ENCODE measurements around the gene INAFM2. TPM values are rescaled to one million over a fixed set of nuclear protein-coding genes. Genes with fewer than 3 reads are reported as not detected.

The INAFM2 gene
- total RNA-seq, 4 donors from 2014 or later = 39.0 to 41.3 (median 40.7) TPM

DNA sequence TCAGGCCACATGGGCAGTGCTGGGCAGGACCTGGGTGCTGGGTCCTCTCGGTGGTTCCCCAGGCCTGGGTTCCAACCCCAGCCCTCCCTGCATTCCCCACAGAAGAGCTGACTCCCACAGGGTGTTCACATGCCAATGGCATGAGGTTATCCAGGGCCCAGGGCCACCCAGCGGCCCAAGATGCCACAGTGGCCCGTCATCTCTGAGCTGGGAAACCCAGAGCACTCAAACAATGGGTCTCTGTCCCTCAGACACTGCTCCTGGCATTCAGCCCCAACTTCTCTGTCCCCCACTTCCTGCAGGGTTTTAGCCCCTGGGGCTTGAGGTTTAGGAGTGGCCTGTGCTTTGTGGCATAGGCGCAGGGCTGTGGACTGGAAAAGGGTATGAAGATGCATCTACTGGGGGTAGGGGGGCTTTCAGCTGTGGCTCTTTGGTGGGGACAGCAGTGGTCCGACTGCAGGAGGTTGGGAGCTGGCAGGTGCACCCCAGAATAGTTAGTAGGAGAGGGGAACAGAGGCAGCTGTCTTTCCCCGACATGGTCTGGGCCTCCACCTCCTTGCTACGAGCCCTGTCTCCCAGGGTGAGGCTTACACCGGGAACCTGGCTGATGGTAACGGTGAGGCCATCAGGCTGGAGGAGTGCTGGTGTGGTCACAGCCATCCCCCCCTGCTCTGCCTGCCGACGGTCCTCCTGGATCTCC, 15.6 kb downstream of the INAFM2 start:
- Histone ChIP-seq H3K9me3 (no peaks in the 10 kb centered on the region), H3K4me3 (peak overlapping the region; percentile 56 to 65 (median 64)), H3K27me3 (no peaks in the 10 kb centered on the region), H3K27ac (replicated peaks in 1 of 4) (peak overlapping the region; percentile 96 to 98 (median 98)), H3K36me3 (peaks cover 8 to 36% (median 26%) of the 10 kb centered on the region in 4 donors), H3K4me1 (peaks cover 94 to 100% (median 98%) of the 10 kb centered on the region in 4 donors)
- 62% methylated on average over 7 of the region's 11 CpGs for WGBS
- TF ChIP-seq, protein P1, sequence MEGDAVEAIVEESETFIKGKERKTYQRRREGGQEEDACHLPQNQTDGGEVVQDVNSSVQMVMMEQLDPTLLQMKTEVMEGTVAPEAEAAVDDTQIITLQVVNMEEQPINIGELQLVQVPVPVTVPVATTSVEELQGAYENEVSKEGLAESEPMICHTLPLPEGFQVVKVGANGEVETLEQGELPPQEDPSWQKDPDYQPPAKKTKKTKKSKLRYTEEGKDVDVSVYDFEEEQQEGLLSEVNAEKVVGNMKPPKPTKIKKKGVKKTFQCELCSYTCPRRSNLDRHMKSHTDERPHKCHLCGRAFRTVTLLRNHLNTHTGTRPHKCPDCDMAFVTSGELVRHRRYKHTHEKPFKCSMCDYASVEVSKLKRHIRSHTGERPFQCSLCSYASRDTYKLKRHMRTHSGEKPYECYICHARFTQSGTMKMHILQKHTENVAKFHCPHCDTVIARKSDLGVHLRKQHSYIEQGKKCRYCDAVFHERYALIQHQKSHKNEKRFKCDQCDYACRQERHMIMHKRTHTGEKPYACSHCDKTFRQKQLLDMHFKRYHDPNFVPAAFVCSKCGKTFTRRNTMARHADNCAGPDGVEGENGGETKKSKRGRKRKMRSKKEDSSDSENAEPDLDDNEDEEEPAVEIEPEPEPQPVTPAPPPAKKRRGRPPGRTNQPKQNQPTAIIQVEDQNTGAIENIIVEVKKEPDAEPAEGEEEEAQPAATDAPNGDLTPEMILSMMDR (IDR thresholded peaks at IDR 0.05) = no peak
- TF ChIP-seq POLR2A (IDR thresholded peaks at IDR 0.05; ENCODE audit: low read depth) (no peak), POLR2AphosphoS5 (IDR thresholded peaks at IDR 0.05) (peak; percentile 68 to 92), EP300 (IDR thresholded peaks at IDR 0.05) (no peak)
- no peak for DNase-seq (ENCODE audit: extremely low spot score)
- intact Hi-C loops (cut with DNase I) = loop anchor here (2.0 kb wide), 1 partner anchor 16 kb away; the partner anchor contains the start of gene INAFM2

DNA sequence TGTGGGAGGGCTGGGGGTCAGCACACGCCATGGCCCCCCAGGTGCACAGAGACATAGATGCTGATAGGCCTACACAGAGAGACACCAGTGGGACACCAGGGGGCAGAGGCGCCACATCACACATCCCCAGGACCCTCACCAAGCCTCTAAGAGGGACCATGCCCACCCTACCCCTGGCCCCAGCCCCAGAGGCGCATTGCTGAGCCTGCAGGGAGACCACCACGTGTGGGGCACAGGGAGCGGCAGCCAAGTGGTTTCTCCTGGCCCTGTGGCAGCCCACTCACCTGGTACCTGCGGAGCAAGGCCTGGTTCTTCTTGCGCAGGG, 16.1 kb downstream of the INAFM2 start:
- intact Hi-C loops (cut with DNase I) = loop anchor here (2.0 kb wide), 1 partner anchor 17 kb away; the partner anchor contains the start of gene INAFM2
- WGBS = 45% methylated on average over 2 of the region's 7 CpGs
- Histone ChIP-seq H3K27ac (replicated peaks in 1 of 4) (peak overlapping the region; percentile 96 to 98 (median 98)), H3K27me3 (no peaks in the 10 kb centered on the region), H3K4me3 (peak overlapping the region; percentile 56 to 65 (median 64)), H3K4me1 (peaks cover 94 to 100% (median 98%) of the 10 kb centered on the region in 4 donors), H3K36me3 (peaks cover 8 to 36% (median 26%) of the 10 kb centered on the region in 4 donors), H3K9me3 (no peaks in the 10 kb centered on the region)
- TF ChIP-seq POLR2AphosphoS5 (IDR thresholded peaks at IDR 0.05) (no peak), EP300 (IDR thresholded peaks at IDR 0.05) (no peak), POLR2A (IDR thresholded peaks at IDR 0.05; ENCODE audit: low read depth) (no peak)
- TF ChIP-seq, protein P1 (IDR thresholded peaks at IDR 0.05) = peak in 1 of 3 experiments; percentile 9
- no peak for DNase-seq (ENCODE audit: extremely low spot score)

DNA sequence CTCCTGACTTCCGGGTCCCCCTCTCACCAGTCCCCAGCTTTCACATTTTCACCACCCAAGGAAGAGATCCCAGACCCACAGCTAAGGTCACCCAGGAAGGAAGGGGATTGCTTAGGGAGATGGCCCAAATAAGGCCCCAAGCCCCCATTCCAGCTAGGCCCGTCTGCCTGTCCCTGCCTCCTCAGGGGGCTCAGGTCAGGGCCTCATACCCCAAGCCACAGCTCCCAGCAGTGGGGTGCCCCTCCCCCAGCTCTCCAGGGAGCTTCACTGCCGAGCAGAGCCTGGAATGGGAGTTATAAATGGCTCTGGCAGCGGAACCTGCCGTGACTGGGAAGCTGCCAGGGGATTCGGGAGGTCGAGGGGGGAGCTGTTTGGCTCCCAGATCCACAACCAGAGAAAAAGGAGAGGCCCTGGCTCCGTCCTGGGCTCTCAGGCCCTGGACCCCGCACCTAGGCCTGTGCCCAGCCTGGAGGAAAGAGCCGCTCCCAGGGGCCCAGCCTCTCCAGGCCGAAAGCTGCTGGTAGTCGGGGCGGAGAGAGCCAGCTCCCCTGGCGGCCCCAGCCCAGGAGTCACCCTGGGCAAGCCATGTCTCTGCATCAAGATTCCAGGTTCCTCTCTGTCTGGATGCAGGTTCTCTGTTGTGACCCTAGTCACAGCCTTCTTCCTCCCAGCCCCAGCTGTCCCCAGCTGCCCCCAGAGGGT, 16.7 kb downstream of the INAFM2 start:
- intact Hi-C loops (cut with DNase I) = no loop called here
- DNase-seq (ENCODE audit: extremely low spot score) = no peak
- H3K27me3 ChIP-seq = no peaks in the 10 kb centered on the region
- peaks cover 8 to 31% (median 22%) of the 10 kb centered on the region in 4 donors for H3K36me3 ChIP-seq
- WGBS = 3% methylated on average over 6 of the region's 14 CpGs
- peak overlapping the region; percentile 56 to 65 (median 64) for H3K4me3 ChIP-seq
- peaks cover 93 to 99% (median 98%) of the 10 kb centered on the region in 4 donors for H3K4me1 ChIP-seq
- peak in 1 of 2 donors; percentile 85 for TF ChIP-seq POLR2AphosphoS5 (IDR thresholded peaks at IDR 0.05)
- TF ChIP-seq POLR2A (IDR thresholded peaks at IDR 0.05; ENCODE audit: low read depth) = no peak
- TF ChIP-seq, protein P1 (IDR thresholded peaks at IDR 0.05) = peak in 1 of 3 experiments; percentile 14
- peak; percentile 51 for TF ChIP-seq EP300 (IDR thresholded peaks at IDR 0.05)
- no peaks in the 10 kb centered on the region for H3K9me3 ChIP-seq
- peak overlapping the region; percentile 96 to 98 (median 98) for H3K27ac ChIP-seq (replicated peaks in 1 of 4)

DNA sequence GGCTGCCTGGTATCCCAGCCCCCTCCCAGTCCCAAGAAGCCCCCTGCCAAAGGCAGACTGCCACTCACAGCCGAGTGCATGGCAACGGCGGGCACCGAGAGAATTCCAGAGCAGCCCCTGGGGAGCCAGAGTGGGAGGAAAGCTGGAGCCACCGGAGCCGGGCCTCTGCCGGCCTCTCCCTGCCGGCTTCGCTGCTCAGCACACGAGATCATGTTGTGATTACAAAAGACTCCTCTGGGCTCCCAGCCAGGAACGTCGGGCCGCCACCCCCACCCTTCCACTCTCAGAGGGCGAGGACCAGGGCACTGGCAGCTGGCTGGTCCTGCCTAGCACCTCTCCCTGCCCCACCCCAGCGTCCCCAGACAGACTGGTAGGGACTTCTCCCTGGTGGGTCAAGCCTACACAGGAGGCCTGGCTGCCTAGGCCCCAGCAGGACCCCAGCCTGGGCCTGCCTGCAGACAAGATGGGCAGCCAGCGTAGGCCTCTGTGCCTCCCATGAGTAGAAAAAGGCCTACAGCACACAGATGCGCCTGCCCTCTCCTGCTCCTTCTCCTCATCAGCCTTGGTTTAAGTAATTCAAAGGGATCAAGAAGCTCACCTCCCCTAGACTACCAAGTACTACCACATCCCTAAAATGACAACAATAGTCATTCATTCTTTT, 17.4 kb downstream of the INAFM2 start, which contains the start of gene CCDC9B:
TSS of gene CCDC9B (minus strand) at position 200 of the 661 bp plus-strand sequence. CDS start at position 80, 120 bp downstream.
- intact Hi-C loops (cut with DNase I) = no loop called here
- Histone ChIP-seq H3K4me3 (peak within 1 kb of the TSS; percentile 56 to 65 (median 64)), H3K4me1 (peaks cover 86 to 92% (median 91%) of the 10 kb centered on the region in 4 donors), H3K27ac (replicated peaks in 1 of 4) (peak within 1 kb of the TSS; percentile 96 to 98 (median 98)), H3K27me3 (no peaks in the 10 kb centered on the region), H3K9me3 (no peaks in the 10 kb centered on the region), H3K36me3 (peaks cover 2 to 24% (median 15%) of the 10 kb centered on the region in 4 donors)
- peak; percentile 96 for DNase-seq (ENCODE audit: extremely low spot score)
- peak; percentile 90 for TF ChIP-seq POLR2A (IDR thresholded peaks at IDR 0.05; ENCODE audit: low read depth)
- TF ChIP-seq POLR2AphosphoS5 (IDR thresholded peaks at IDR 0.05) = peak; percentile 91 to 97
- no peak for TF ChIP-seq EP300 (IDR thresholded peaks at IDR 0.05)
- TF ChIP-seq, protein P1 (IDR thresholded peaks at IDR 0.05) = peak in 1 of 3 experiments; percentile 8
- WGBS = 11% methylated on average over 13 of the region's 17 CpGs

Measured in esophagus muscularis mucosa (tissue), 4 donors.